HG03378 (cell line): ENCODE data around the gene GLT1D1.
A peak's percentile ranks its signal among the peaks of the same experiment; 100 is the strongest.

Experiments used
- ATAC-seq: cut with Tn5 transposase; IDR thresholded peaks from one replicate; pipeline ENCODE4 v1.9.1; 2021; ENCODE audit warnings: mild to moderate bottlenecking, moderate library complexity; ENCODE audit not compliant: unreplicated experiment

GLT1D1 gene

DNA sequence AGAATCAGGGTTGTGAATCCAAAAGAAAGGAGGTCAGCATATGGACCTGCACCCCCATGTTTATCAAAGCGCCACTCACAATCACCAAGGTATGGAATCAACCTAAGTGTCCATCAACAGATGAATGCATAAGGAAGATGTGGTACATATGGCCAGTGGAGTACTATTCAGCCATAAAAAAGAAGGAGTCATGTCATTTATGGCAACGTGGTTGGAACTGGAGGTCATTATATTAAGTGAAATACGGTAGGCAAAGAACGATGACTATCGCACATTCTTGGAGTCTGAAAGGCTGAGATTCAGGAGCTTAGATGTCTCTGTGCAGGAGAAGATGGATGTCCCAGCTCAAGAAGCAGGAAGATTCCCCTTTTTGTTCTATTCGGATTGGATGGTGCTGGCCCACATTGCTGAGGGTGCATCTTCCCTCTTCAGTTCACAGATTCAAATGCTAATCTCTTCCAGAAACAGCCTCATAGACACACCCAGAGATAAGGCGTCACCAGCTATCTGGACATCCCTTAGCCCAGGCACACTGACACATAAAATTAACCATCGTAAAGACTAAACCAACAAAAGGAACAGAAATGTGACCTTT is 108.1 kb downstream of the GLT1D1 start:
- ATAC-seq, result no peak

- no peak for ATAC-seq
Observed at GRCh38 chr12:128961957-128962356, 108.7 kb downstream of the GLT1D1 start.

GRCh38 chr12:128966203-128966810 is 113.0 kb downstream of the GLT1D1 start:
- no peak for ATAC-seq

GRCh38 chr12:128968668-128969067 is 115.4 kb downstream of the GLT1D1 start:
- no peak for ATAC-seq

- peak; percentile 87 for ATAC-seq
Observed at GRCh38 chr12:128969480-128970055, 116.3 kb downstream of the GLT1D1 start.

DNA sequence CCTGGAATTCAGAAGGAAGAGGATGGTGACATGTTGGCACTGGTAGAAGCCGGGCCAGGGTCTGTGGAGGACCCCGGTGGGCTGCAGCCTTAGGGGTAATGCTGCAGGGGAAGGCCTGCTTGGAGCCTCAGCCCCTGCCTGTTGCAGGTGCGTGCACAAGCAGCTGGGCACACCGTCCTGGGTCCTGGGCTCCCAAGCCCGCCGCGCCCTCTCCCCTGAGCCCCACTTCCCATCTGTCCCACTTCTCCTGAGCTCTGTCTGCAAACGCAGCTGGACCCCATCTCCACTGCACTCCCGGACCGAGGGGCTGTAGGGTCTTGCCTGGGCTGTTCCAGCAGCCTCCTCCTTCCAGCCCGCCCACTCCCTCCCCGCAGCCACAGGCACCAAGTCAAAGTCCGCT is 116.8 kb downstream of the GLT1D1 start:
- no peak for ATAC-seq

DNA sequence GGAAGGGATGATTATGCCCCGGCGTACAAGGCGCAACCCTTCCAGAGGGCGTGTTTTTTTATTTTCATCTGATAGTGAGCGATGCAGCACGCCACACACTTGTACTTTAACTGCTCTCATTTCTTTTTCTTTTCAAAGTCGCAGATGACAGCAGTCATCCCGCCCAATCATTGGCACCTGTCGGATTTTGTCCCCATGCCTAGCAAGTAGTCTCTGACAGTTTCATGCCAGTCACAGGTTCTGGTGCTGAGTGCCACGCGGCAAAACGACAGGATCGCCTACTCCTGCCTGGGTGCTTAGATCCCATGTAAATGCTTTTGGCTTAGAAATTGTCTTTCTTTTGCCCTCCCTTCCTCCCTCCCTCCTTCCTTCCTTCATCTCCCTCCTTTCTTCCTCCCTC is 117.7 kb downstream of the GLT1D1 start:
- ATAC-seq, result no peak

- no peak for ATAC-seq
Observed at GRCh38 chr12:128971802-128972201, 118.5 kb downstream of the GLT1D1 start.

DNA sequence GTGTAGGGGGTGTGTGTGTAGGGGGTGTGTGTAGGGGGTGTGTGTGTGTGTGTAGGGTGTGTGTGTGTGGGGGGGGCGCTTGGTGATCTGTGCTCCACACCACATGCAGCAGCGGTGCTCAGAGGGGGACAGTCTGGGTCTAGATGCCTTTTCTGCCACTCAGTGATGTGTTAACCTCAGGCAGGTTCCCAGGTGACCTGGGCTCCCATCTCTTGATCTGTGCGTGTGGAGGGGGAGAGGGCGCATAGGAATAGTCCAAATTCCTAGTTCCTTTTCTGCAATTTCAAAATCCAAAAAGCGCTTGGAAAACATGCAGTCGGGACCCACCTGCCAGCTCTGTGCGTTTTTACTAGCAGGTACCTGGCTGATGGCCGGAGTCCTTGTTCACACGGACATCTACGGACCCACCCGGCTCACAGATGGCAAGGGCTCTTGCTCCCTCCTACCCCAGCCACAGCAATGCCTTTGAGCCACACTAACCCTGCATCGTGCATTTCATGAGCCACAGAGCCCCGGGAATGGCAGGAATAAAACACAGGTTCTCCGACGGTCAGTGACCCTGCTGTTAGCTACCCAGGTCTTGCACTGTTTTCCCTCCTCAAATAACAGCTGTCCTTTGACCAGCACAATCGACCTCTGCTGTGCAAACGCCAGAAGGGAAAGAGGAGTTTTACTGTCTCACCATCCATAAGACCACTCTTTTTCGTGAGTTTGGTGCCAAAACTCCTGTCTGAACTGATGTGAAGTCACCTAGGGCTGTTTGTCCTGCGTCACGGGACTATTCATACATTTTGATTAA is 120.8 kb downstream of the GLT1D1 start:
- no peak for ATAC-seq

GRCh38 chr12:128974881-128975280 is 121.6 kb downstream of the GLT1D1 start:
- ATAC-seq, result no peak

DNA sequence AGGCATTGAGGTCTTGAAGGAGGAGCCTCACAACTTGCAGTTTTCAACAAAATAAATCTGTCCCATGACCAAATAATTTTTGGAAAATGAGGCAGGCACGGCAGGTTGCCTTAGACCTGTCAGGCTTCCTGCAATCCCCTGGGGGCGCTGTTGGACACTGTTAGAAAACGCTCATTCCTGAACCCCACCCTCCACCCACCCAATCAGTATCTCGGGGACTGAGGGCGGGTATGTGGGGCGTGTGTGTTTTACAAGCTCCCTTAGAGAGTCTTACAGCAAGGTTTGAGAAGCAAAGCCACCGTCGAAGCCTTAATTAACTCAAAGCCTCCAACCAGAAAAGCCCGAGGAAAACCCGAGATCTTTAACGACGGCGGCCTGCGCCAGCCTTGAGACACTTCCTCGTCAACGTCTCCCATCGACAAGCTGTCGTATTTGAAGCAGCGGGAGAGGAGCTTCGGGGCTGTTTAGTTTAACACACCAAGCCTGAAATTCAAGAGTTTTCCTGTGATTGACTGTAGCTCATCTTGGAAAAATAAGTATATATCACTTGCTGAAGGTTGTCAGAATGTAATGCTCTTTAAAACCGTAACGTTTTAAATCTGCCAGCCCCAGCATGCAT is 123.0 kb downstream of the GLT1D1 start:
- no peak for ATAC-seq

DNA sequence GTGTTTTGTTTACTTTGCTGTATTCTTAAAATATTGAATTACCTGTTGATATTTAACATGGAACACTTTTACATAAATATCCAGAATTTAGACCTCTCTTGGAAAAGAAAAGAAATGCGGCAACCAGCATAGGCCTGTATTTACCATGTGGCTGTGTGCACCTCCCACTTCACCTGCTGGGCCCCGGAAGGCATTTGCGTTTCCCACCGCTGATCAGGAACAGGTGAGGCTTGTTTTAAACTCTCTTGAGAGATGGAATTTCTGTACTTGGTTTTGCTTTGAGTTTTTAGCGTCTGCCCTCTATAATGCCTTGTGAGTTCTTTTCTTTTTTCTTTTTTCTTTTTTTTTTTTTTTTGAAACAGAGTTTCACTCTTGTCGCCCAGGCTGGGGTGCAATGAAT is 124.2 kb downstream of the GLT1D1 start:
- ATAC-seq, result no peak

DNA sequence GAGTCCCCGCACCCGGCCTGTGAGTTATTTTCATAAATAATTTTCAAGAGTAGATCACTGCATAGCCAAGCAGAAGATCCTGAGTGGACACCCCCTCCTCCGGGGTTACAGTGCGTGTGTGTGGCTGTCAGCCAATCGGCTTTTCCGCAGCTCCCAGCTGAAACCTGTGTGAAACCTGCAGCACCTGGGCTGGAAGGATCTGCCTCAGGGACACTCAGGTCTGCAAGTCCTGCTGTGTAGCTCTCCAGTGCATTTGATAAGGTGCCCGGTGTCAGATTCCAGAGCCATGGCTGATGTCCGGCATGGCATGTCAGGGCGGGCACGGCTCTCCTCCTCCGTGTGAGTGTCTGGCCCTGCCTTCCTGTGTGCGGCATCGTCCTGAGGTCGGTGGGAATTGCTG is 124.8 kb downstream of the GLT1D1 start:
- no peak for ATAC-seq

- no peak for ATAC-seq
Observed at GRCh38 chr12:128980623-128981022, 127.3 kb downstream of the GLT1D1 start.

DNA sequence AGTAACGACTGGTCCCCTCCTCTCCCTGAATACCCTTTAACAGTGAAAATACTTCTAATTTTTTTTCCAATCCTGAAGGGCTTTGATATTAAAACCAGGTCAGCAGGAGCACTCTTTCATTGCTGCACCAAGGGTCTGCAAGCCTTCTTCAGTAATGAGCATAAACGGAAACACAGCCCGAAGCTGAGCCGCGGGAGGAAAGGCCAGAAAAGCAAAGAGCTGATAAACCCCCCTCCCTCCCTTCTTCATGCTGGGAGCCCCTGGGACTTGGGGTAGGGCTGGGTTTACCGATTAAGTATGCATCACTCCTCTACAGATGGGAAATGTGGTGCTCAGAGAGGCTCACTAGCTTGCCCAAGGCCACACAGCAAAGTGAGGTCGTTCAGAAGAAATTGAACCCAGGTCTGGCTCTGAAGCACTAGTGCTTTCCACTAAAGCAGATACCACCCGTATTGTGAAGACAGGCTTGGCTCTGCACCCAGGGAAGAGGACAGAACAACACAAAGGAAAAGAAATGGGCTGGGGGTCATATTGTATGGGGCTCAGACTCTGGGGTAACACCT is 128.8 kb downstream of the GLT1D1 start:
- ATAC-seq, result no peak

- ATAC-seq, result no peak
Observed at GRCh38 chr12:128982933-128983332, 129.7 kb downstream of the GLT1D1 start.

- no peak for ATAC-seq
Observed at GRCh38 chr12:128983371-128983770, 130.1 kb downstream of the GLT1D1 start.

GRCh38 chr12:128986957-128987356 is 133.7 kb downstream of the GLT1D1 start:
- ATAC-seq, result no peak

DNA sequence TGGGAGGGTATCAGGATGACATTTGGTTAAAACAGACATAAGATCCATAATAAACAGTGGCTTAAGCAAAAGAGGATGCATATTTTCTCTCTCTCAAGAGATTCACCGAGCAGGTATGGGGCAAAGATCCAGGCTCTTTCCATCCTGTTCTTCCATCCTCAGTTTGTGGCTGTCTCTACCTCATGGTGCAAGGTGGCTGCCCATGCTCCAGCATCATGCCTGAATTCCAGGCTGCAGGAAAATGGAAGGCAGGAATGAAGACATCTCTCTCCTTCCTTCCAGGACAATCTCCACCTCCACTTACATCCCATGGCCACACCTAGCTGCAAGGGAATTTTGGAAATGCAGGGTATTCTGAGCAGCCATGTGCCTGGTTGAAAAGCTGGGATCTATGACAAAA is 136.0 kb downstream of the GLT1D1 start:
- no peak for ATAC-seq

DNA sequence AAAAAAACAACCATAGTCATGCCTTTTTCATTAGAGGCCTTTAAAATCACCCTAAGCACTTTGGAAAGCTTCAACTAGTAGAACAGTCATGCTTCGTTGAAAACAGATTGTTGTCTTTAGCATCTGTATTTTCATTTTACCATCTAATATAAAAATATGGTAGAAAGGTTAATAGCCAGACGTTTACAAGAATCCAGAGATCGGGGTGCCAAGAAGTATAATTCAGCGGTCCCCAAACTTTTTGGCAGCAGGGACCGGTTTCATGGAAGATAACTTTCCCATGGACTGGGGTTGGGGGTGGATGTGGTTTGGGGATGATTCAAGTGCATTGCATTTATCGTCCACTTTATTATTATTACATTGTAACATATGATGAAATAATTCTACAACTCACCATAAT is 138.4 kb downstream of the GLT1D1 start:
- ATAC-seq, result no peak

GRCh38 chr12:128992116-128992515 is 138.8 kb downstream of the GLT1D1 start:
- ATAC-seq, result no peak
